ENCODE data around the gene CCDC92.

DNA sequence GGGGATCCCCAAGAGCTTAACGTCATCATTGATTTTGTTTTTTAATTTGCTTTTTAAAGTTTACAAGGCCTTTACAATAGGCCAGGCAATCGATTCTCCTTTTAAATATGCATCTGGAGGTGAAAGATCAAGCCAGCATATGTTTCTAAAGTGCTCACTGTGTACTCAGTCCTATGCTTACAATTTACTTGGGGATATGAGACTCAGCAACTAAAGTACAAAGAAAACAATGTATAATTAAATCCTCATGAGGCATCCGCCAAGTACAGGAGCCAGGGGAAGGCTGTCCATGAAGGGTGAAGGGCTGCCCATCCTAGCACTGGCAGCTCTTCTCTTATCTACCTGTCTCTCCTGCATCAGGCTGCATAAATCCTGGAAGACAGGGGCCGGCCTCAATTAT lies 11.8 kb downstream of the CCDC92 start:
- TF ChIP-seq, protein P1, sequence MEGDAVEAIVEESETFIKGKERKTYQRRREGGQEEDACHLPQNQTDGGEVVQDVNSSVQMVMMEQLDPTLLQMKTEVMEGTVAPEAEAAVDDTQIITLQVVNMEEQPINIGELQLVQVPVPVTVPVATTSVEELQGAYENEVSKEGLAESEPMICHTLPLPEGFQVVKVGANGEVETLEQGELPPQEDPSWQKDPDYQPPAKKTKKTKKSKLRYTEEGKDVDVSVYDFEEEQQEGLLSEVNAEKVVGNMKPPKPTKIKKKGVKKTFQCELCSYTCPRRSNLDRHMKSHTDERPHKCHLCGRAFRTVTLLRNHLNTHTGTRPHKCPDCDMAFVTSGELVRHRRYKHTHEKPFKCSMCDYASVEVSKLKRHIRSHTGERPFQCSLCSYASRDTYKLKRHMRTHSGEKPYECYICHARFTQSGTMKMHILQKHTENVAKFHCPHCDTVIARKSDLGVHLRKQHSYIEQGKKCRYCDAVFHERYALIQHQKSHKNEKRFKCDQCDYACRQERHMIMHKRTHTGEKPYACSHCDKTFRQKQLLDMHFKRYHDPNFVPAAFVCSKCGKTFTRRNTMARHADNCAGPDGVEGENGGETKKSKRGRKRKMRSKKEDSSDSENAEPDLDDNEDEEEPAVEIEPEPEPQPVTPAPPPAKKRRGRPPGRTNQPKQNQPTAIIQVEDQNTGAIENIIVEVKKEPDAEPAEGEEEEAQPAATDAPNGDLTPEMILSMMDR (IDR thresholded peaks at IDR 0.05): no peak
- TF ChIP-seq POLR2A (IDR thresholded peaks at IDR 0.05): no peak
